Stomach (tissue), 4 donors: Measurements from ENCODE around the gene PI4KB.

Source experiments
- EP300 ChIP-seq: sonication (generic); formaldehyde crosslinking; IDR thresholded peaks from one replicate; pipeline ENCODE4 v1.6.1; 2017; ENCODE audit warnings: antibody characterized with exemption
- POLR2A ChIP-seq, 4 donors: fragments of 450-650 bp; IDR thresholded peaks; one replicate each; pipeline ENCODE4 v1.6.1; 2016; ENCODE audit warnings: antibody characterized with exemption in 4 of 4, control low read depth in 2 of 4, mild to moderate bottlenecking in 1 of 4, moderate library complexity in 1 of 4
- POLR2AphosphoS5 ChIP-seq, 3 donors: sonication (generic); formaldehyde crosslinking; IDR thresholded peaks; one replicate each; pipeline ENCODE4 v1.6.1; 2016; ENCODE audit warnings: antibody characterized with exemption in 3 of 3
- TF ChIP-seq, protein P1 (sequence below), 7 experiments: fragments of 450-650 bp in 4 of 7; fragments of 200-600 bp in 3 of 7; sonication (generic) in 3 of 7; IDR thresholded peaks; one replicate each; pipeline ENCODE4 v1.5.1; 2016 to 2019; ENCODE audit warnings: antibody characterized with exemption in 7 of 7, control low read depth in 2 of 7, mild to moderate bottlenecking in 1 of 7

DNA sequence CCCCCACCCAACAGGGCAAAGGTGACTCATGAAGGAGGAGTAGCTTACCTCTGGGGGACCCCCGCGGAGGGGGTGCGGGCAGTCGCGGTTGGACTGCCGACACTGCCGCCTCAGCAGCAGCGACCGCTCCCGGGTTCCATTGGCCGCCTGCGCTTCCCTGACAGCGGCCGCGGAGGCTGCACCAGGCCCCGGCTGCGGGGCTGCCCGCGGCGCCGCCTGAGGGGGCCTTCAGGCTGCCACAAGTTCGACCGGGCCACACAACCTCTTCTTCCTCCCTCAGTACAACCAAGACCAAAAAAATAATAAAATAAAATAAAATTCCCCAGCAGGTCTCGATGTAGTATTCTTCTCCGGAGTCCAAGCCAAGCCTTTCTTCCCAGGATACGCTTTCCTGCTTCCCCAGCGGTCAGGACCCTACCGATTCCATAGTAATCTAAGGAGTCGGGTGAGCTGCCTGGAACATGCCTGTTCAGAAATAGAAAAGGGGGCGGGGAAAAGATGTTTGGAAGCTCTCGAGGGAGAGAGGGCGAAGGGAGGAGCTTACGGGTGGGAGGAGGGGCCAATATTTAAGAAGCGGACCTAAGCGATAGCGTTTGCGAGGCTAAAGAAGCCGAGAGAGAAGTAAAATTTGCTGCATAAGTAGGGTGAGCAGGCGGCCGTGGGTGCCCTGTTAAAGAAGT is at the start of gene PI4KB:
- TF ChIP-seq, protein P1, sequence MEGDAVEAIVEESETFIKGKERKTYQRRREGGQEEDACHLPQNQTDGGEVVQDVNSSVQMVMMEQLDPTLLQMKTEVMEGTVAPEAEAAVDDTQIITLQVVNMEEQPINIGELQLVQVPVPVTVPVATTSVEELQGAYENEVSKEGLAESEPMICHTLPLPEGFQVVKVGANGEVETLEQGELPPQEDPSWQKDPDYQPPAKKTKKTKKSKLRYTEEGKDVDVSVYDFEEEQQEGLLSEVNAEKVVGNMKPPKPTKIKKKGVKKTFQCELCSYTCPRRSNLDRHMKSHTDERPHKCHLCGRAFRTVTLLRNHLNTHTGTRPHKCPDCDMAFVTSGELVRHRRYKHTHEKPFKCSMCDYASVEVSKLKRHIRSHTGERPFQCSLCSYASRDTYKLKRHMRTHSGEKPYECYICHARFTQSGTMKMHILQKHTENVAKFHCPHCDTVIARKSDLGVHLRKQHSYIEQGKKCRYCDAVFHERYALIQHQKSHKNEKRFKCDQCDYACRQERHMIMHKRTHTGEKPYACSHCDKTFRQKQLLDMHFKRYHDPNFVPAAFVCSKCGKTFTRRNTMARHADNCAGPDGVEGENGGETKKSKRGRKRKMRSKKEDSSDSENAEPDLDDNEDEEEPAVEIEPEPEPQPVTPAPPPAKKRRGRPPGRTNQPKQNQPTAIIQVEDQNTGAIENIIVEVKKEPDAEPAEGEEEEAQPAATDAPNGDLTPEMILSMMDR (IDR thresholded peaks at IDR 0.05) = no peak
- TF ChIP-seq POLR2AphosphoS5 (IDR thresholded peaks at IDR 0.05) (peak; percentile 51 to 76 (median 57)), EP300 (no peak), POLR2A (IDR thresholded peaks at IDR 0.05) (no peak)
